GM12878 (cell line): ENCODE results near the gene KCNQ1. TPM values are rescaled to one million over a fixed set of nuclear protein-coding genes. Genes with fewer than 3 reads are reported as not detected.

ENCODE experiments used
- ATAC-seq: fragments of 200-7000 bp; cut with Tn5 transposase; 3 replicates; pipeline ENCODE4 v1.9.1; 2020; ENCODE audit warnings: mild to moderate bottlenecking, moderate library complexity
- BruUV-seq: library from RNA; stranded (reverse); fragments of 400-500 nt; replicated peaks from 2 replicates; lab custom pipeline; 2021; lab: Mats Ljungman, UMichigan
- CTCF ChIA-PET: fragments of 300-600 bp; sonication (Branson Sonifier 250); formaldehyde crosslinking; extraction: SDS; loops from one replicate; lab custom pipeline; 2021; ENCODE audit warnings: inconsistent platforms; lab: Yijun Ruan, JAX
- POLR2A ChIA-PET: fragments of 350-600 bp; formaldehyde crosslinking; extraction: SDS; loops from one replicate; lab custom pipeline; 2021; ENCODE audit warnings: inconsistent platforms; lab: Charles Lee
- RAD21 ChIA-PET: fragments of 300-600 bp; sonication (Branson Sonifier 250); formaldehyde crosslinking; loops from one replicate; lab custom pipeline; 2023; ENCODE audit warnings: antibody characterized with exemption; ENCODE audit not compliant: unreplicated experiment; lab: Charles Lee
- SMC1A ChIA-PET: fragments of 300-600 bp; sonication (Branson Sonifier 250); formaldehyde crosslinking; loops from one replicate; lab custom pipeline; 2023; ENCODE audit not compliant: unreplicated experiment, uncharacterized antibody; lab: Charles Lee
- DNase-seq: peaks from one replicate; pipeline ENCODE4 v3.0.0-alpha.2; 2011; ENCODE audit warnings: low read depth, low spot score
- FAIRE-seq: peaks from 3 replicates; lab custom pipeline; 2011; peaks lifted over from hg19 to GRCh38; lab: Jason Lieb, UNC
- H2AFZ ChIP-seq: 2 replicates; pipeline ENCODE4 v1.6.0; 2011; ENCODE audit warnings: low read depth, low read length, control low read depth; ENCODE audit not compliant: control insufficient read depth
- H3K27ac ChIP-seq: 2 replicates; pipeline ENCODE4 v1.5.1; 2011; ENCODE audit warnings: control low read depth; ENCODE audit not compliant: control insufficient read depth, insufficient read depth
- H3K27me3 ChIP-seq, 2 experiments: replicated peaks in 1 of 2; 2 replicates each; pipeline versions ENCODE4 v1.6.0 to v1.6.1; 2011; ENCODE audit warnings: low read length in 1 of 2; ENCODE audit not compliant: control insufficient read depth in 2 of 2, insufficient read depth in 2 of 2
- H3K36me3 ChIP-seq, 2 experiments: 2 replicates each; pipeline ENCODE4 v1.5.1; 2011; ENCODE audit warnings: low read length in 1 of 2; ENCODE audit not compliant: control insufficient read depth in 2 of 2, insufficient read depth in 2 of 2
- H3K4me1 ChIP-seq: 2 replicates; pipeline ENCODE4 v1.6.1; 2011; ENCODE audit warnings: mild to moderate bottlenecking, low read length, moderate library complexity, mixed read lengths; ENCODE audit not compliant: control insufficient read depth, insufficient read depth
- H3K4me2 ChIP-seq: 2 replicates; pipeline ENCODE4 v1.6.0; 2011; ENCODE audit warnings: control low read depth; ENCODE audit not compliant: control insufficient read depth, insufficient read depth
- H3K4me3 ChIP-seq: fragments of 200-600 bp; sonication (generic); 2 replicates; pipeline ENCODE4 v1.5.1; 2016
- H3K79me2 ChIP-seq: 2 replicates; pipeline ENCODE4 v1.6.0; 2011; ENCODE audit warnings: low read length; ENCODE audit not compliant: control insufficient read depth, insufficient read depth
- H3K9ac ChIP-seq: 2 replicates; pipeline ENCODE4 v1.8.0; 2011; ENCODE audit warnings: low read length, control low read depth, mixed read lengths; ENCODE audit not compliant: control insufficient read depth, insufficient read depth
- H3K9me3 ChIP-seq: replicated peaks from 3 replicates; pipeline ENCODE4 v1.5.1; 2011; ENCODE audit warnings: mild to moderate bottlenecking, low read length; ENCODE audit not compliant: control insufficient read depth, insufficient read depth
- H4K20me1 ChIP-seq: 2 replicates; pipeline ENCODE4 v1.6.0; 2011; ENCODE audit not compliant: control insufficient read depth, insufficient read depth
- ATF7 ChIP-seq: fragments of 450-650 bp; IDR thresholded peaks from 2 replicates; pipeline ENCODE4 v1.6.1; 2016; ENCODE audit warnings: low read depth, mild to moderate bottlenecking
- BRCA1 ChIP-seq: IDR thresholded peaks from 2 replicates; pipeline ENCODE4 v1.6.1; 2011; ENCODE audit warnings: low read depth, low read length, improper control_type of control experiment
- CREM ChIP-seq: IDR thresholded peaks from 2 replicates; pipeline ENCODE4 v1.6.1; 2014; ENCODE audit warnings: antibody characterized with exemption, low read depth
- CTCF ChIP-seq, 3 experiments: IDR thresholded peaks in 2 of 3; conservative IDR thresholded peaks in 1 of 3; 2 replicates each; pipeline ENCODE4 v1.5.1; 2011; ENCODE audit warnings: low read depth in 3 of 3, low read length in 3 of 3, mild to moderate bottlenecking in 3 of 3, control low read depth in 2 of 3, moderate library complexity in 2 of 3, inconsistent platforms in 1 of 3, mixed read lengths in 1 of 3; ENCODE audit not compliant: control insufficient read depth in 2 of 3, insufficient read depth in 1 of 3; ENCODE audit errors: extremely low read depth in 1 of 3
- JUNB ChIP-seq: IDR thresholded peaks from 2 replicates; pipeline ENCODE4 v1.6.1; 2016; ENCODE audit warnings: antibody characterized with exemption, mild to moderate bottlenecking
- MEF2B ChIP-seq: fragments of 450-650 bp; IDR thresholded peaks from 2 replicates; pipeline ENCODE4 v1.6.1; 2018; ENCODE audit warnings: mild to moderate bottlenecking, moderate library complexity; ENCODE audit not compliant: partially characterized antibody, poor library complexity, severe bottlenecking
- MTA2 ChIP-seq: fragments of 450-650 bp; IDR thresholded peaks from 2 replicates; pipeline ENCODE4 v1.6.1; 2016; ENCODE audit warnings: low read depth, mild to moderate bottlenecking, moderate library complexity
- POLR2A ChIP-seq: IDR thresholded peaks from 2 replicates; pipeline ENCODE4 v1.6.1; 2011; ENCODE audit warnings: low read depth, mild to moderate bottlenecking, low read length
- RFX5 ChIP-seq: IDR thresholded peaks from 2 replicates; pipeline ENCODE4 v1.6.1; 2011; ENCODE audit warnings: low read depth, low read length, improper control_type of control experiment
- SMAD5 ChIP-seq: IDR thresholded peaks from 2 replicates; pipeline ENCODE4 v1.6.1; 2016; ENCODE audit warnings: antibody characterized with exemption, low read depth
- WGBS: methylation state at CpG from one replicate; pipeline ENCODE4 v1.1.6; 2016; ENCODE audit warnings: low lambda C conversion rate; ENCODE audit not compliant: insufficient replicate concordance, insufficient coverage; ENCODE audit errors: missing lambda C conversion rate; 5-methylcytosine and 5-hydroxymethylcytosine counted together
- in situ Hi-C: fragments of 300-500 bp; cut with MboI; formaldehyde crosslinking; loops from 9 replicates; pipeline ENCODE4 v1.14.3; 2018; ENCODE audit warnings: mixed read lengths
- intact Hi-C: fragments of 100-400 bp; cut with micrococcal nuclease; formaldehyde crosslinking; loops from one replicate; pipeline ENCODE4 v1.14.2; 2022; ENCODE audit not compliant: unreplicated experiment
- polyA plus RNA-seq, 11 experiments: library from polyadenylated mRNA; depleted of rRNA in 4 of 11; unstranded in 6 of 11; stranded (reverse) in 5 of 11; fragments of >200 nt; fragmentation: Nextera tagmentation in 4 of 11; fragmentation: Illumina TruSeq in 1 of 11; extraction: Ambion mirVana in 4 of 11; extraction: Trizol in 1 of 11; gene quantifications; 1 replicate in 1 of 11; 2 replicates in 10 of 11; pipeline versions ENCODE4 v1.2.1 to v1.2.3, GENCODE V29; 2011 to 2016; ENCODE audit warnings: inconsistent platforms in 2 of 11, missing spikeins in 2 of 11, low read depth in 1 of 11
- total RNA-seq, 4 experiments: library from RNA; depleted of rRNA in 3 of 4; stranded (reverse); fragments of >200 nt in 3 of 4; fragmentation: Illumina TruSeq in 1 of 4; extraction: Trizol in 1 of 4; gene quantifications; 2 replicates each; pipeline versions ENCODE4 v1.2.1 to v1.2.3, GENCODE V29; 2013 to 2021

KCNQ1 gene
- total and polyA plus RNA-seq, 10 of the 15 experiments (the other 5 are each of a cell fraction or from before 2014, with no cell fraction given) = 0.03 to 0.15 (median 0.12) TPM; not detected in 7

DNA sequence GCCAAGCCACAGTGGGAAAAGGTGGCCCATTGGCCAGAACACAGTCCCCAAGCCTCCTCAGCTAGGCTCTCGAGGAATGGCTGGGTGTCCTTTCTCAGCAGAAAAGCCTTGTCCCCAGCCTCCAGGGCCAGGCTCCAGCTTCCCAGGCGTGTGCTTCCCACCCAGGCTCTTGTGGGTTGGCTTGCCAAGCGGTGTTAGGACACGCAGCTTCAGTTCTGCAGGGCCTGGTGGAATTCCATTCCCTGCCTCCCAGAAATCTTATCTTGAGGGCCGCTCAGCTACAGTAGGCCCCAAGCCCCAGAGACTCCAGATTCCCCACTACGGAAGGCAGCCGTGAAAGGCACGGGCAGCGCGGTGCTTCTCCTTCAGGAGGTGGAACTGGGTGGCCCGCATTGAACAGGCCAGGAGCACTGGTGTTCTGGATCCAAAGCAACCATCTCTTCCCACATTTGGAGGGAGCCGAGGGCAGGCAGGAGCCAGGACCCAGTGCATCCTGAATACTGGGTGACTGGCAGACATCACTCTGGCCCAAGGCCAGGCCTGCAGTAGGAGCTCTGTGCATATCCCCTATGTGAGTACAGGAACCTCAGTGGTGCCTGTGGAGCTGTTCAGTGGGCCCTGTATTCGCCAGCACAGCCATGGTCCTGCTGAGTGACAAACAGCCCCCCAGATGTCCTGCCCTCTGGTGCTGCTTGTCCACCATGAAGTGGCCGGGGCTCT is 271.7 kb downstream of the KCNQ1 start:
- no peaks in the 10 kb centered on the region for H3K9me3 ChIP-seq
- TF ChIP-seq BRCA1 (no peak), JUNB (no peak), CTCF (IDR thresholded peaks at IDR 0.05 in 2 of 3, conservative IDR thresholded peaks at IDR 0.05 in 1 of 3; ENCODE audit: control insufficient read depth in 2 of 3, extremely low read depth in 1 of 3, insufficient read depth in 1 of 3, low read depth in 3 of 3, low read length in 3 of 3) (no peak), MEF2B (no peak), RFX5 (no peak), SMAD5 (no peak), MTA2 (no peak), POLR2A (no peak), CREM (no peak), ATF7 (no peak)
- TF ChIP-seq, all 136 proteins: peak for 0
- H3K4me1 ChIP-seq = no peaks in the 10 kb centered on the region
- H3K4me3 ChIP-seq = no peak overlapping the region
- SMC1A ChIA-PET = no interaction called here
- no peaks in the 10 kb centered on the region; a peak in 1 of 4 replicates for H3K27me3 ChIP-seq
- no peak overlapping the region for H3K27ac ChIP-seq
- POLR2A ChIA-PET = no interaction called here
- ATAC-seq = no peak
- WGBS = 43% methylated on average over 14 of the region's 14 CpGs
- FAIRE-seq = no peak
- CTCF ChIA-PET = no interaction called here
- in situ Hi-C loops (no loop called here), intact Hi-C loops (no loop called here)
- no peak overlapping the region for H2AFZ ChIP-seq
- H4K20me1 ChIP-seq = no peaks in the 10 kb centered on the region
- no peaks in the 10 kb centered on the region for H3K36me3 ChIP-seq
- no peaks in the 10 kb centered on the region for H3K79me2 ChIP-seq
- no TSS peak for BruUV-seq
- H3K4me2 ChIP-seq = no peak overlapping the region
- H3K9ac ChIP-seq = no peak overlapping the region
- no peak for DNase-seq
- RAD21 ChIA-PET = no interaction called here
